CD14-positive monocyte (primary cell): ENCODE results near the gene SEC16B. TPM values are rescaled to one million over a fixed set of nuclear protein-coding genes. Genes with fewer than 3 reads are reported as not detected.

Experiments
- DNase-seq, 3 donors: peaks; one replicate each; pipeline ENCODE4 v3.0.0-alpha.2; 2011 to 2022
- H2AFZ ChIP-seq: 2 replicates; pipeline ENCODE4 v1.6.0; 2012; ENCODE audit warnings: mild to moderate bottlenecking, low read depth, low read length, inconsistent platforms; ENCODE audit not compliant: insufficient read depth, poor library complexity, severe bottlenecking
- H3K27ac ChIP-seq, 2 donors: 1 replicate in 1 of 2; 2 replicates in 1 of 2; pipeline ENCODE4 v1.5.1; 2012 to 2013; ENCODE audit warnings: low read length in 2 of 2, control low read depth in 1 of 2, inconsistent platforms in 1 of 2, low read depth in 1 of 2, mild to moderate bottlenecking in 1 of 2
- H3K27me3 ChIP-seq, 2 donors: one replicate each; pipeline versions ENCODE4 v1.6.0 to v1.6.1; 2011 to 2013; ENCODE audit warnings: low read length in 2 of 2; ENCODE audit not compliant: control insufficient read depth in 2 of 2, insufficient read depth in 2 of 2
- H3K36me3 ChIP-seq, 2 donors: replicated peaks in 1 of 2; 1 replicate in 1 of 2; 2 replicates in 1 of 2; pipeline versions ENCODE4 v1.5.1 to v1.6.1; 2012 to 2013; ENCODE audit warnings: low read length in 2 of 2, control low read depth in 1 of 2, inconsistent platforms in 1 of 2, mild to moderate bottlenecking in 1 of 2; ENCODE audit not compliant: insufficient read depth in 2 of 2, control insufficient read depth in 1 of 2
- H3K4me1 ChIP-seq, 2 donors: 1 replicate in 1 of 2; 2 replicates in 1 of 2; pipeline versions ENCODE4 v1.5.1 to v1.6.1; 2012 to 2013; ENCODE audit warnings: low read length in 2 of 2, control low read depth in 1 of 2, inconsistent platforms in 1 of 2, mild to moderate bottlenecking in 1 of 2, moderate library complexity in 1 of 2; ENCODE audit not compliant: insufficient read depth in 2 of 2, control insufficient read depth in 1 of 2
- H3K4me2 ChIP-seq: replicated peaks from 2 replicates; pipeline ENCODE3; 2012; ENCODE audit warnings: low read length, moderate library complexity, mild to moderate bottlenecking; ENCODE audit not compliant: poor library complexity, severe bottlenecking; ENCODE audit errors: extremely low read depth
- H3K4me3 ChIP-seq, 3 experiments: fragments of 200-600 bp in 1 of 3; sonication (generic) in 1 of 3; replicated peaks in 1 of 3; 1 replicate in 2 of 3; 2 replicates in 1 of 3; pipeline ENCODE4 v1.5.1; 2011 to 2013; ENCODE audit warnings: low read length in 3 of 3, mild to moderate bottlenecking in 3 of 3, control low read depth in 2 of 3, low read depth in 2 of 3, inconsistent platforms in 1 of 3, moderate library complexity in 1 of 3
- H3K79me2 ChIP-seq: 2 replicates; pipeline ENCODE4 v1.6.0; 2012; ENCODE audit warnings: mild to moderate bottlenecking, control low read depth, inconsistent platforms, low read length, moderate library complexity; ENCODE audit not compliant: insufficient read depth
- H3K9ac ChIP-seq: 2 replicates; pipeline ENCODE4 v1.6.0; 2017; ENCODE audit warnings: low read length, mild to moderate bottlenecking; ENCODE audit not compliant: insufficient read depth, poor library complexity, severe bottlenecking
- H3K9me3 ChIP-seq, 2 donors: replicated peaks in 1 of 2; 1 replicate in 1 of 2; 2 replicates in 1 of 2; pipeline versions ENCODE4 v1.5.1 to v1.6.1; 2012 to 2013; ENCODE audit warnings: low read length in 2 of 2, control low read depth in 1 of 2; ENCODE audit not compliant: control insufficient read depth in 1 of 2, insufficient read depth in 1 of 2
- H4K20me1 ChIP-seq: 2 replicates; pipeline ENCODE4 v1.6.0; 2012; ENCODE audit warnings: mild to moderate bottlenecking, low read length, control low read depth, moderate library complexity; ENCODE audit not compliant: insufficient read depth
- H3K27ac Mint-ChIP-seq, 7 donors: one replicate each; pipeline ENCODE4 v1.8.0; 2020; ENCODE audit warnings: mild to moderate bottlenecking in 7 of 7, mixed read lengths in 7 of 7, moderate library complexity in 6 of 7, inconsistent platforms in 2 of 7
- H3K27me3 Mint-ChIP-seq, 3 donors: one replicate each; pipeline ENCODE4 v1.8.0; 2021 to 2022; ENCODE audit warnings: low read depth in 3 of 3, mild to moderate bottlenecking in 3 of 3, mixed read lengths in 3 of 3, moderate library complexity in 3 of 3, inconsistent platforms in 1 of 3
- H3K36me3 Mint-ChIP-seq, 2 donors: one replicate each; pipeline ENCODE4 v1.8.0; 2020; ENCODE audit warnings: mixed read lengths in 2 of 2, inconsistent platforms in 1 of 2, mild to moderate bottlenecking in 1 of 2
- H3K4me1 Mint-ChIP-seq: one replicate; pipeline ENCODE4 v1.8.0; 2020; ENCODE audit warnings: mild to moderate bottlenecking, mixed read lengths
- H3K4me3 Mint-ChIP-seq, 2 donors: one replicate each; pipeline ENCODE4 v1.8.0; 2020; ENCODE audit warnings: mild to moderate bottlenecking in 2 of 2, mixed read lengths in 2 of 2, moderate library complexity in 1 of 2
- H3K9me3 Mint-ChIP-seq, 7 donors: one replicate each; pipeline ENCODE4 v1.8.0; 2020 to 2022; ENCODE audit warnings: mixed read lengths in 7 of 7, mild to moderate bottlenecking in 6 of 7, moderate library complexity in 6 of 7, inconsistent platforms in 2 of 7
- WGBS: methylation state at CpG from one replicate; pipeline ENCODE4 v1.1.5; 2013; ENCODE audit warnings: missing lambda C conversion rate; ENCODE audit not compliant: insufficient coverage; 5-methylcytosine and 5-hydroxymethylcytosine counted together
- intact Hi-C, 2 donors: fragments of 100-400 bp; cut with micrococcal nuclease; formaldehyde crosslinking; loops; one replicate each; pipeline versions ENCODE4 v1.15.0 to v1.15.1; 2023
- polyA plus RNA-seq, 3 donors: library from polyadenylated mRNA; depleted of rRNA in 1 of 3; unstranded in 2 of 3; stranded (reverse) in 1 of 3; fragments of 300-500 nt in 2 of 3; fragments of >200 nt in 1 of 3; fragmentation: Illumina TruSeq in 2 of 3; gene quantifications; 1 replicate in 2 of 3; 2 replicates in 1 of 3; pipeline ENCODE4 v1.2.3, GENCODE V29; 2012 to 2021
- TF ChIP-seq, protein P1 (sequence below): fragments of 200-600 bp; IDR thresholded peaks from one replicate; pipeline ENCODE4 v1.8.0; 2022; ENCODE audit warnings: antibody characterized with exemption, mild to moderate bottlenecking

Gene SEC16B
- polyA plus RNA-seq, 3 donors: 0.10 to 2.0 TPM; not detected in 1

- intact Hi-C loops: no loop called here
- DNase-seq: no peak
- Histone ChIP-seq H3K79me2 (no peaks in the 10 kb centered on the region), H3K4me3 (no peak overlapping the region), H3K9ac (no peak overlapping the region), H3K27ac (no peak overlapping the region), H2AFZ (no peak overlapping the region), H3K9me3 (no peaks in the 10 kb centered on the region), H3K4me1 (no peaks in the 10 kb centered on the region), H4K20me1 (no peaks in the 10 kb centered on the region), H3K36me3 (no peaks in the 10 kb centered on the region), H3K27me3 (no peaks in the 10 kb centered on the region), H3K4me2 (no peak overlapping the region)
- no peak overlapping the region for H3K27ac Mint-ChIP-seq
- H3K27me3 Mint-ChIP-seq: peaks cover 0 to 2% (median 0%) of the 10 kb centered on the region in 3 donors
- no peaks in the 10 kb centered on the region for H3K36me3 Mint-ChIP-seq
- H3K4me3 Mint-ChIP-seq: no peak overlapping the region
- 95% methylated on average over 6 of the region's 7 CpGs for WGBS
- peaks cover 0 to 4% (median 0%) of the 10 kb centered on the region in 7 donors for H3K9me3 Mint-ChIP-seq
- TF ChIP-seq, protein P1, sequence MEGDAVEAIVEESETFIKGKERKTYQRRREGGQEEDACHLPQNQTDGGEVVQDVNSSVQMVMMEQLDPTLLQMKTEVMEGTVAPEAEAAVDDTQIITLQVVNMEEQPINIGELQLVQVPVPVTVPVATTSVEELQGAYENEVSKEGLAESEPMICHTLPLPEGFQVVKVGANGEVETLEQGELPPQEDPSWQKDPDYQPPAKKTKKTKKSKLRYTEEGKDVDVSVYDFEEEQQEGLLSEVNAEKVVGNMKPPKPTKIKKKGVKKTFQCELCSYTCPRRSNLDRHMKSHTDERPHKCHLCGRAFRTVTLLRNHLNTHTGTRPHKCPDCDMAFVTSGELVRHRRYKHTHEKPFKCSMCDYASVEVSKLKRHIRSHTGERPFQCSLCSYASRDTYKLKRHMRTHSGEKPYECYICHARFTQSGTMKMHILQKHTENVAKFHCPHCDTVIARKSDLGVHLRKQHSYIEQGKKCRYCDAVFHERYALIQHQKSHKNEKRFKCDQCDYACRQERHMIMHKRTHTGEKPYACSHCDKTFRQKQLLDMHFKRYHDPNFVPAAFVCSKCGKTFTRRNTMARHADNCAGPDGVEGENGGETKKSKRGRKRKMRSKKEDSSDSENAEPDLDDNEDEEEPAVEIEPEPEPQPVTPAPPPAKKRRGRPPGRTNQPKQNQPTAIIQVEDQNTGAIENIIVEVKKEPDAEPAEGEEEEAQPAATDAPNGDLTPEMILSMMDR: no peak
- no peaks in the 10 kb centered on the region for H3K4me1 Mint-ChIP-seq
Observed at GRCh38 chr1:177914603-177915002, 55.3 kb downstream of the SEC16B start.

GRCh38 chr1:177913762-177914540, 55.9 kb downstream of the SEC16B start:
- H3K27ac Mint-ChIP-seq: no peak overlapping the region
- H3K4me3 ChIP-seq: no peak overlapping the region
- H3K4me1 Mint-ChIP-seq: no peaks in the 10 kb centered on the region
- peaks cover 0 to 4% (median 0%) of the 10 kb centered on the region in 7 donors for H3K9me3 Mint-ChIP-seq
- no peak for DNase-seq
- no peak overlapping the region for H3K9ac ChIP-seq
- TF ChIP-seq, protein P1: no peak
- no peak overlapping the region for H3K4me2 ChIP-seq
- H3K27ac ChIP-seq: no peak overlapping the region
- H3K27me3 Mint-ChIP-seq: peaks cover 0 to 2% (median 1%) of the 10 kb centered on the region in 3 donors
- H3K27me3 ChIP-seq: no peaks in the 10 kb centered on the region
- no peaks in the 10 kb centered on the region for H3K36me3 Mint-ChIP-seq
- H3K9me3 ChIP-seq: no peaks in the 10 kb centered on the region
- H4K20me1 ChIP-seq: no peaks in the 10 kb centered on the region
- no peak overlapping the region for H3K4me3 Mint-ChIP-seq
- intact Hi-C loops: no loop called here
- no peaks in the 10 kb centered on the region for H3K4me1 ChIP-seq
- no peak overlapping the region for H2AFZ ChIP-seq
- H3K79me2 ChIP-seq: no peaks in the 10 kb centered on the region
- WGBS: 17% methylated on average over 2 of the region's 4 CpGs
- H3K36me3 ChIP-seq: no peaks in the 10 kb centered on the region
